GM12878 (cell line): ENCODE measurements around the gene CACNA1E.

ENCODE experiments used
- CBX3 ChIP-seq: fragments of 200-600 bp; sonication (generic); IDR thresholded peaks from 2 replicates; pipeline ENCODE4 v1.6.1; 2016; ENCODE audit warnings: low read depth, borderline replicate concordance
- CHD2 ChIP-seq: IDR thresholded peaks from 2 replicates; pipeline ENCODE4 v1.6.1; 2011; ENCODE audit warnings: low read depth, low read length, improper control_type of control experiment, borderline replicate concordance
- CHD4 ChIP-seq: fragments of 200-600 bp; sonication (generic); IDR thresholded peaks from 2 replicates; pipeline ENCODE4 v1.6.1; 2016; ENCODE audit warnings: mild to moderate bottlenecking
- CTCF ChIP-seq, 3 experiments: IDR thresholded peaks in 2 of 3; conservative IDR thresholded peaks in 1 of 3; 2 replicates each; pipeline ENCODE4 v1.5.1; 2011; ENCODE audit warnings: low read depth in 3 of 3, low read length in 3 of 3, mild to moderate bottlenecking in 3 of 3, control low read depth in 2 of 3, moderate library complexity in 2 of 3, inconsistent platforms in 1 of 3, mixed read lengths in 1 of 3; ENCODE audit not compliant: control insufficient read depth in 2 of 3, insufficient read depth in 1 of 3; ENCODE audit errors: extremely low read depth in 1 of 3
- FOXM1 ChIP-seq: IDR thresholded peaks from 2 replicates; pipeline ENCODE4 v1.6.1; 2012; ENCODE audit warnings: low read depth, mild to moderate bottlenecking, inconsistent platforms, low read length, moderate library complexity
- GABPA ChIP-seq: IDR thresholded peaks from 2 replicates; pipeline ENCODE4 v1.6.1; 2014; ENCODE audit warnings: antibody characterized with exemption, low read depth, mild to moderate bottlenecking, inconsistent platforms
- HCFC1 ChIP-seq: fragments of 150-350 bp; IDR thresholded peaks from 2 replicates; pipeline ENCODE4 v1.6.1; 2014; ENCODE audit warnings: low read length
- JUNB ChIP-seq: IDR thresholded peaks from 2 replicates; pipeline ENCODE4 v1.6.1; 2016; ENCODE audit warnings: antibody characterized with exemption, mild to moderate bottlenecking
- NR2C1 ChIP-seq: fragments of 450-650 bp; IDR thresholded peaks from 2 replicates; pipeline ENCODE4 v1.6.1; 2017; ENCODE audit warnings: antibody characterized with exemption, mild to moderate bottlenecking, moderate library complexity
- POLR2A ChIP-seq: IDR thresholded peaks from 2 replicates; pipeline ENCODE4 v1.6.1; 2011; ENCODE audit warnings: low read depth, mild to moderate bottlenecking, low read length
- SMARCA5 ChIP-seq: fragments of 450-650 bp; IDR thresholded peaks from 2 replicates; pipeline ENCODE4 v1.6.1; 2017; ENCODE audit warnings: mild to moderate bottlenecking
- ZSCAN29 ChIP-seq: fragments of 450-650 bp; IDR thresholded peaks from 2 replicates; pipeline ENCODE4 v1.6.1; 2017; ENCODE audit warnings: mild to moderate bottlenecking, moderate library complexity

- no peak for TF ChIP-seq POLR2A
- no peak for TF ChIP-seq SMARCA5
- no peak for TF ChIP-seq CTCF (IDR thresholded peaks at IDR 0.05 in 2 of 3, conservative IDR thresholded peaks at IDR 0.05 in 1 of 3; ENCODE audit: control insufficient read depth in 2 of 3, extremely low read depth in 1 of 3, insufficient read depth in 1 of 3, low read depth in 3 of 3, low read length in 3 of 3)
- no peak for TF ChIP-seq CHD2
- TF ChIP-seq GABPA, result no peak
- TF ChIP-seq HCFC1, result no peak
- TF ChIP-seq NR2C1, result no peak
- TF ChIP-seq CBX3, result no peak
- no peak for TF ChIP-seq ZSCAN29
- no peak for TF ChIP-seq JUNB
- no peak for TF ChIP-seq FOXM1
- no peak for TF ChIP-seq CHD4
Observed at GRCh38 chr1:181459067-181459466, 24.2 kb upstream of the CACNA1E start.
